Putamen (tissue), 1 donor: ENCODE data around the gene HOXD1.

Experiments used
- DNase-seq: peaks from one replicate; pipeline ENCODE4 v3.0.0-alpha.2; 2016; ENCODE audit warnings: low spot score

The HOXD1 gene

DNA sequence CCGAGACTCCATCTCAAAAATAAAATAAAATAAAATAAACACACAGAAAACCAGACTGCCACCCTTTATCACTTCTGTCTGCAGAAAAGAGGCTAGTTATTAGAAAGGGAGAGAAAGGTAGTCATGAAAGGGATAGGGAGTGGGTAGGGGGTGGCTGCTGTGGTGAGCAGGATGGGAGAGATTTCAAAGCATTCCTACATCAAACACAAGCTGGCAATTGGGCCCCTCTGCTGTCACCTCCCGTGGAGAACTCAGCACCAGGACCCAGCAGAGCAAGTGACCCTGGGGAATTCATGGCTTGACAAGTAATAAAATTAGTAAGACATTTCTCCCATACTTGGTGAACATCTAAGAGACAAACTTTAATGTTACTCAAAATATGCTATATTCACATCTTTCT lies 3.7 kb upstream of the HOXD1 start:
- no peak for DNase-seq

- no peak for DNase-seq
Observed at GRCh38 chr2:176186024-176186423, 2.4 kb upstream of the HOXD1 start.

- no peak for DNase-seq
Observed at GRCh38 chr2:176187200-176187898, 1.1 kb upstream of the HOXD1 start.

DNA sequence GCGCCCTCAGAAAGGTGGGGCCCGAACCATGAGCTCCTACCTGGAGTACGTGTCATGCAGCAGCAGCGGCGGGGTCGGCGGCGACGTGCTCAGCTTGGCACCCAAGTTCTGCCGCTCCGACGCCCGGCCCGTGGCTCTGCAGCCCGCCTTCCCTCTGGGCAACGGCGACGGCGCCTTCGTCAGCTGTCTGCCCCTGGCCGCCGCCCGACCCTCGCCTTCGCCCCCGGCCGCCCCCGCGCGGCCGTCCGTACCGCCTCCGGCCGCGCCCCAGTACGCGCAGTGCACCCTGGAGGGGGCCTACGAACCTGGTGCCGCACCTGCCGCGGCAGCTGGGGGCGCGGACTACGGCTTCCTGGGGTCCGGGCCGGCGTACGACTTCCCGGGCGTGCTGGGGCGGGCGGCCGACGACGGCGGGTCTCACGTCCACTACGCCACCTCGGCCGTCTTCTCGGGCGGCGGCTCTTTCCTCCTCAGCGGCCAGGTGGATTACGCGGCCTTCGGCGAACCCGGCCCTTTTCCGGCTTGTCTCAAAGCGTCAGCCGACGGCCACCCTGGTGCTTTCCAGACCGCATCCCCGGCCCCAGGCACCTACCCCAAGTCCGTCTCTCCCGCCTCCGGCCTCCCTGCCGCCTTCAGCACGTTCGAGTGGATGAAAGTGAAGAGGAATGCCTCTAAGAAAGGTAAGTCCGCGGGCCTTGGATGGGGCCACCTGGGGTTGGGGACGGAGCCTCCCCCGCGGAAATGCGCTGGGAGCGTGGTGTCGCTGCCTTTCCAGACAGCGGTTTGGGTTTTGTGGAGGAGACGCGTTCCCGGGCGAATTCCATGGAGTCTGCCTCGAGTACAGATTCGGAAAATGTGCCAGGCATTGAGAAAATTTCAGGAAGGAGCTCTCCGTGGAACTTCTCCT lies 559 bp downstream of the HOXD1 start:
- no peak for DNase-seq

- no peak for DNase-seq
Observed at GRCh38 chr2:176189681-176190641, 1.5 kb downstream of the HOXD1 start.

DNA sequence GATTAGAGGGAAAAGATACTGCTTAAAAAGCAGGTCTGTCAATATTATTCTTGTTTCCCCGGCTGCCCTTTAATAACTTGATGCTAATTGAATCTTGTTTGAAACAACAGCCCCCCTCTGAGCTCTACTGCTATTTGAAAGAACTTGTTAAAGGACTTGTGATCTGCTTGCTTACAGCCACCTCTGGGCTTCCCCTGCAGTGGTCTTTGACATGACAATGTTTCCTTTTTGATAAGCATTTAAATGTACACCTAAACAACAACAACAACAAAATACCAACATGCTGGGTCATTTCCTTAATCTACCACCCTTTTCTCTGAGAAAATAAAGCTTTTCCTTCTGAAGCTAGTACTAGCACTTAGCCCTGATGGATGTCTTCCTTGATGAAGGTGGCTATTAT lies 3.9 kb downstream of the HOXD1 start:
- DNase-seq: no peak

DNA sequence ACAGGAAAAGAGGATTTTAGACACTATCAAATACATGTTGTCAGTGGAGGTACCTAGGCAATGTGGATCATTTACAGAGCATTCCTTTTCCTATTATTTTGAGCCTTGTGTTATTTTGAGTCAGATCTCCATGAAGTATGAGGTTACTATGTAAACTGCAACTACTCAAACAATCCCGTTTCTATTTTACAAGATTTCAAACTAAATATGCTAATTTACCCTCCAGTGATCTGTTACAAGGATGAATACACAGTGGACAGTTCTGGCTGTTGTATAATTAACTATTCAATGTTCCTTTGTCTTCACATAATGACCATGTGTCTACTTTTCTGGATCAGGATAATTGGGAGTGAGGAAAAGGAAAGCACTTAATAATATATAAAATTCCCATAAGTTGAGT lies 4.6 kb downstream of the HOXD1 start:
- DNase-seq: peak; percentile 51

DNA sequence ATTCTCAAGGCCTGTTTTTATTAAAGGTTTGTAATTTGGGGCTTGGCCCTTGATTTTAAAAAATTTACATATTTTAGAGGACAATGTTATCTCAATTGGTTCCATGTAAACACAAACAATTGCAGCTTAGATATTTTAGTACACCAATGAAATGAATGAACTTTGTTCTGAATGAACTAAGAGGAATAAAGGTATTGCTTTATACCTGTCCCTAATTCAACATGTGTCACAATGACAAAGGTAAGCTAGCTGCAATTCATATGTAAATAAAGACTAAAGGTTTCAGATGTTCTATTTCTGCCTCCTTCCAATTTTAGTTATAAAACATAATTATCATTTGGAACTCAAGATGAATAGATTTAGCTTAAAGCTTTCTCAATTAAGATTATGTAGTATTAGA lies 11.4 kb downstream of the HOXD1 start:
- no peak for DNase-seq

GRCh38 chr2:176200971-176201370 lies 12.5 kb downstream of the HOXD1 start:
- DNase-seq: no peak

DNA sequence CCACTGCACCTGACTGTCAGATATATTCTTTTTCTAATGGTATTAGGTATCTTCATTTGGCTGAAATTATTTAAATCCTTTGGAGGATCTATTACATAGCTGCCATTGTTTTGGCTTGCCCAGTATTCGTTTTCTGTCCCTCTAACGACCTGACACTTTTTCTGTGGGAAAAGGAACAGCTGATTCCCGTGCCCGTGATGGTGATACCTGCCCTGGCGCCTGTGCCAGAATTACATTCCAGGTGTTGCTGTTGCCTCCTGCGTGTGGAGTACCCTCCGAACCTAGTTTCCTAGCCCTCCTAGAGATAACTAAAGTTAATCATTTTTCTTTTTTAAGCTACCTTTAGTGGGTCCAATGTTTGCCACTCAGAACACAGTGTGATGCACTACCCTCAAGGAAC lies 14.0 kb downstream of the HOXD1 start:
- DNase-seq: no peak

DNA sequence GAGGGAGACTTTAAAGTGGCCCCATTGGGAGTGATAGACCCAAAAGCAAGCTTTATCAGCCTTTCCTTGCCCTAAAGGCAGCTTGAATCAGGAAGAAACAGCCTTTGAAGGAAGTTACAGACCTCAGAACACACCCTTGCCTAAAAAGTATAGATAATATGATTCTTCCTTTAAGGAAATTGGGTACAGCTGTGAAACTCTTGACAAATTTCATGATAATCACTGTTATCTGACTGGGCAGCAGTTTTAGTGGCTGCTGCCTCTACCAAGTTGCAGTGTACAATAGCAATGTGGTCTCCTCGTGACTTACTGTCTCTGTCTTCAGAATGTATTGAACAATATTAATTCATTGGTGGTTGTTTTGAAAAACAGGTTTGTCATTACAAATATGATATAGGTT lies 16.7 kb downstream of the HOXD1 start:
- no peak for DNase-seq

DNA sequence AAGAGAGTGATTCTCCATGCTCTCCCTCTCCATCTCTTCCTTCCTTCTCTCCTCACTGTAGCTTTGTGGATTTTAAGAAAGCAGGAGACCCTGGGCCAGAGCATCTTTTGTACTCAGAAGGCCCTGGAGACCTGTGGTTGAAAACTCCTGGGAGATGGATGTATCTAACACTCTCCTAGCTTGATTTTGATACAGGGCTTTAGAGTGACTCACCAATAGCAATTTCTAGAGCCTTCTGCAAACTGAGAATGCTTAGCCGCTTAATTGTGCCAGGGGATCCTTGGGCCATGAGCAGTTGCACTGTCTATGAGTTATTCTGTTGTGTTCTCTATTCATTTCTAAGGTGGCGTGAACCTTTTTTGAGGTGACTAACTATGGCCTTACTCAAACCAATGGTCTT lies 17.7 kb downstream of the HOXD1 start:
- no peak for DNase-seq

- DNase-seq: no peak
Observed at GRCh38 chr2:176206682-176207081, 18.2 kb downstream of the HOXD1 start.

- no peak for DNase-seq
Observed at GRCh38 chr2:176211110-176211509, 22.6 kb downstream of the HOXD1 start.

DNA sequence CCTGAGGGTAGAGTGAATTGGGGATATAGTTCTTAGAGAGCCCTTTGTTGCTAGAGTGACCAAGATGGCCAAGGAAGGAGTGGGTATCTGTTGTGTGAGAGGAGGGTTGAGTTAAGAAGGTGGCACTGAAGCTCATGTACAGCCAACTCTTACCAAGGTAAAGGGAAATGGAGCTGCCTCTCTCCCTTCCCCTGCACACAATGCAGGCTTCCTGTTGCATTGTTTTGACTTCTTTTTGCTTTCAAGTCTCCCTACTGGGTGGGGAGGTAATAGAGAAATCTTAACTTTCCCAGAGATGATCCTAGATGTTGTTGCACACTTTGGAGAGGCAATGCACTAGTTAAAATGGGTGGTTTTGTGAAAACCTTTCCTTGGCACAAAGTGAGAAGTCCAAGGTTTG lies 23.8 kb downstream of the HOXD1 start:
- DNase-seq: no peak

GRCh38 chr2:176213406-176213805 lies 24.9 kb downstream of the HOXD1 start:
- no peak for DNase-seq

DNA sequence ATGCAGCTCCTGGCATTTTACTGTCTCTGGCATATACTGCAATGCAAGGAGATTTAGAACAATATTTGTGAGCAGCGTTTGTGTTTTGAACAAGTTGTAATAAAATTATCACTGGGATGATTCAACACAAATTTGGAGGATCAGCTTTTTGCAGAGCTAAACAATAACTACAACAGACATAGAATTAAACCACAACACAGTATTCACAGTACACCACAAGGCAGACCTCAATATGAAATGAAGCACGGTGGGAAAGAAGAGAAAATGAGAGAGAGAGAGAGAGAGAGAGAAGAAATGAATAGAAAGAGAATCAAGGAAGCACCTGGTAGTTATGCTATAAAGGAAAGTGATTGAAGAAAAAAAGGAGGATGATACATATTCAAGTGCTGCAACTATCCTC lies 39.4 kb downstream of the HOXD1 start:
- DNase-seq: no peak

- no peak for DNase-seq
Observed at GRCh38 chr2:176234156-176234555, 45.7 kb downstream of the HOXD1 start.

DNA sequence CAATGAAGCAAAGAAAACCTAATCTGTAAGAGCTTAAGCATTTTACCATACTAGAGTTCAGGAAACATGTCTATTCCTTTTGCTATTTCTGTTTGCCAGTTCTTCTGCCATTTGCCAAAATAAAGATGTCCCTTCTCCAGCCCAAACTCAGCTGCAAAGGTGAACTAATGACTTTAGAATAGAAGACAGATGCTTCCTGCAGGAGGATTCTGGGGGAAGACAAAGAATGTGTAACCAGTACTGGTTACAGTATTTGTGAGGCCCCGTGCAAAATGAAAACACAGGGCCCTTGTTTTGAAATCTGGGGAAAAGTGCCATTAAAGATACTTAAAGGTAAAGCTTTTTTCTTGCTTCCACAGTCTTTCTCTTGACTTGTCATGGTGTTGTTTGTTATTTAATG lies 46.5 kb downstream of the HOXD1 start:
- no peak for DNase-seq

GRCh38 chr2:176237456-176237855 lies 49.0 kb downstream of the HOXD1 start:
- no peak for DNase-seq

DNA sequence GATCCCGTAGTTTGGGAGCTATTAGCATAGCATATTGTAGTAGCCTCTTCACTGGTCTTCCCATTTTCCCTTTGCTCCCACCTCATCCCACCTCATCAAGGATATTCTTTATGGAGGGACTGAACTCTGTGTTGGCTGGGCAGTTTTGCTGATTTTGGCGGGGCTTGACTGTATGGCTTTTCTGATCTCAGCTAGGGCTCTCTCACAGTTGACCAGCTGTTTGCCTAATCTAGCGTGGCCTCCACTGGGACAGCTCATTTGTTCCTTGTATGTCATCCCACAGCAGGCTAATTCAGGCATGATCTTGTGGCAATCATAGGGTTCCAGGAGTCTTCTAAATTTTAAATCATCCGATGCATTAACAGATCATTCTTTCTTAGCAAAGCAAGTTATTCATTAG lies 50.6 kb downstream of the HOXD1 start:
- DNase-seq: no peak

DNA sequence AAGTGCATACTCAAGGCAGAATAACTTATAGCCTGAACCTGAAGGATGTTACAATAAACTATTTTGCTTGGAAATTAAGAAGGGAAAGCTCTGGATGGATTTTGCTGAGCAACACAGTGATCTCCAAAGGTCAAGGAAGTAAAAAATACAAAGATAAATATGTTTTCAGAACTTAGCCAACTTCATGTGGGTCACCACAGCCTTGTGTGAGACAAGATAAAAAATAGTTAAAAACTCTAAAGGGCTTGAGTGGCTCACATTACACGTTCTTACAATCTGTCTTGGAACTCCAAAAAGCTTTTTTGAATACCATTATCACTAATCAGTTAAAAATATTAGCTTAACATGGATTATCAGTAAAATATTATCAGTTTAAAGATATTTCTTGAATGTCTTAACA lies 51.8 kb downstream of the HOXD1 start:
- no peak for DNase-seq
